Uterus (tissue), 4 donors: Measurements from ENCODE around the gene GNPTAB. TPM values are rescaled to one million over a fixed set of nuclear protein-coding genes. Genes with fewer than 3 reads are reported as not detected.
A peak's percentile ranks its signal among the peaks of the same experiment; 100 is the strongest.

Experiments
- DNase-seq, 2 donors: peaks; one replicate each; pipeline ENCODE4 v3.0.0-alpha.2; 2019 to 2020
- H3K27ac ChIP-seq, 2 donors: fragments of 200-600 bp; sonication (generic); 1 replicate in 1 of 2; 2 replicates in 1 of 2; pipeline ENCODE4 v1.5.1; 2016 to 2018
- H3K27me3 ChIP-seq, 2 donors: fragments of 200-600 bp; sonication (generic); one replicate each; pipeline ENCODE4 v1.5.1; 2018 to 2019; ENCODE audit warnings: control low read depth in 1 of 2
- H3K36me3 ChIP-seq, 2 donors: fragments of 200-600 bp; sonication (generic); one replicate each; pipeline ENCODE4 v1.5.1; 2019; ENCODE audit warnings: control low read depth in 1 of 2
- H3K4me1 ChIP-seq, 2 donors: fragments of 200-600 bp; sonication (generic); one replicate each; pipeline ENCODE4 v1.5.1; 2018 to 2019; ENCODE audit warnings: control low read depth in 1 of 2
- H3K4me3 ChIP-seq, 2 donors: fragments of 200-600 bp; sonication (generic); 1 replicate in 1 of 2; 2 replicates in 1 of 2; pipeline ENCODE4 v1.5.1; 2018 to 2019; ENCODE audit warnings: mild to moderate bottlenecking in 1 of 2
- H3K9me3 ChIP-seq, 2 donors: fragments of 200-600 bp; sonication (generic); one replicate each; pipeline ENCODE4 v1.5.1; 2019; ENCODE audit warnings: control low read depth in 1 of 2
- POLR2A ChIP-seq, 2 donors: fragments of 450-650 bp; IDR thresholded peaks; one replicate each; pipeline ENCODE4 v1.6.1; 2016; ENCODE audit warnings: antibody characterized with exemption in 2 of 2, mild to moderate bottlenecking in 1 of 2, moderate library complexity in 1 of 2
- intact Hi-C: fragments of 100-400 bp; cut with DNase I; formaldehyde crosslinking; loops from one replicate; pipeline ENCODE4 v1.15.1; 2023; ENCODE audit warnings: low total_unique reads
- small RNA-seq: library from RNA; depleted of rRNA; stranded (forward); fragments of <200 nt; gene quantifications from one replicate; pipeline ENCODE3, GENCODE V24; 2016
- total RNA-seq, 4 donors: library from RNA; depleted of rRNA in 3 of 4; stranded (reverse); fragments of >200 nt in 3 of 4; gene quantifications; one replicate each; pipeline versions ENCODE4 v1.1.0 to v1.2.4, GENCODE V29; 2014 to 2023
- TF ChIP-seq, protein P1 (sequence below), 4 experiments: fragments of 200-600 bp in 2 of 4; fragments of 450-650 bp in 2 of 4; sonication (generic) in 2 of 4; IDR thresholded peaks; one replicate each; pipeline ENCODE4 v1.5.1; 2016 to 2019; ENCODE audit warnings: antibody characterized with exemption in 4 of 4, mild to moderate bottlenecking in 2 of 4, moderate library complexity in 1 of 4
- donor health status: DM: yes; HTN: yes; CAD: no.

Gene GNPTAB
- total RNA-seq, 4 donors from 2014 or later: 3.8 to 38.7 (median 26.1) TPM

DNA sequence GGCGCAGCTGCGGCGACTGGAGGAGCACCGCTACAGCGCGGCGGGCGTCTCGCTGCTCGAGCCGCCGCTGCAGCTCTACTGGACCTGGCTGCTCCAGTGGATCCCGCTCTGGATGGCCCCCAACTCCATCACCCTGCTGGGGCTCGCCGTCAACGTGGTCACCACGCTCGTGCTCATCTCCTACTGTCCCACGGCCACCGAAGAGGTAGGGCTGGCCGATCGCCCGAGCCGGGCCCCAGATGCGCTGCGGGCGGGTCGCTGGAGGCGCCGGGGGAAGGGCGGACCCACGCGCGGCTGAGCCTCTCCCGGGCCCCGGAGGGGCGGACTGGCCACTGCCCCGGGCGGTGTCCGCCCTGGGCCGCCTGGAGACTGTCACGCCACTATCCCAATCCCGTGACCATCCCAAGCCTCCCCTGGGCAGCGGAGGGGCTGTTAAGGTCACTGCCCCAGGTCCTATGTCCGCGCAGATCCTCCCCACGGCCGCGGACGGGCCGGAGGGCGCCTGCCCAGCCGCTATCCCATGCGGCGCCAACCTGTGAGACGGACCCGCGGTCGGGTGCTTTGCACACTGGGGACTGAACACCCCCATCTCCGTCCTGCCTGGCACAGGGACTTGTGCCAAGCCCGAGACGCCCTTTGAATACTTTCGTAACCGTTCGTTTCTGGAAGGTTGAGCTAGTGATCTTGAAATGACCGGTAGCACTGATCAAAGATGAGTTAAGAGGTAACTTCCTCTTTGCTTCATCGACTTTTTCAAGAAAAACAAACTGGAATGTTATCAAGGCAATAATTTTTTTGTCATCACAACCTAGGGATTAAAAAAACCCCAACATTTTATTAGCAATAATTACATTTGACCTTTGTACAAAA is 132.6 kb downstream of the GNPTAB start:
- TF ChIP-seq, protein P1, sequence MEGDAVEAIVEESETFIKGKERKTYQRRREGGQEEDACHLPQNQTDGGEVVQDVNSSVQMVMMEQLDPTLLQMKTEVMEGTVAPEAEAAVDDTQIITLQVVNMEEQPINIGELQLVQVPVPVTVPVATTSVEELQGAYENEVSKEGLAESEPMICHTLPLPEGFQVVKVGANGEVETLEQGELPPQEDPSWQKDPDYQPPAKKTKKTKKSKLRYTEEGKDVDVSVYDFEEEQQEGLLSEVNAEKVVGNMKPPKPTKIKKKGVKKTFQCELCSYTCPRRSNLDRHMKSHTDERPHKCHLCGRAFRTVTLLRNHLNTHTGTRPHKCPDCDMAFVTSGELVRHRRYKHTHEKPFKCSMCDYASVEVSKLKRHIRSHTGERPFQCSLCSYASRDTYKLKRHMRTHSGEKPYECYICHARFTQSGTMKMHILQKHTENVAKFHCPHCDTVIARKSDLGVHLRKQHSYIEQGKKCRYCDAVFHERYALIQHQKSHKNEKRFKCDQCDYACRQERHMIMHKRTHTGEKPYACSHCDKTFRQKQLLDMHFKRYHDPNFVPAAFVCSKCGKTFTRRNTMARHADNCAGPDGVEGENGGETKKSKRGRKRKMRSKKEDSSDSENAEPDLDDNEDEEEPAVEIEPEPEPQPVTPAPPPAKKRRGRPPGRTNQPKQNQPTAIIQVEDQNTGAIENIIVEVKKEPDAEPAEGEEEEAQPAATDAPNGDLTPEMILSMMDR (IDR thresholded peaks at IDR 0.05): no peak
- peak in 1 of 2 donors; percentile 23 for TF ChIP-seq POLR2A (IDR thresholded peaks at IDR 0.05)
- Histone ChIP-seq H3K9me3 (no peaks in the 10 kb centered on the region), H3K4me3 (peak overlapping the region; percentile 82 to 97), H3K27me3 (no peaks in the 10 kb centered on the region), H3K4me1 (no peaks in the 10 kb centered on the region), H3K27ac (peak overlapping the region; percentile 91), H3K36me3 (no peaks in the 10 kb centered on the region)
- DNase-seq: peak; percentile 46 to 59
- intact Hi-C loops: no loop called here

DNA sequence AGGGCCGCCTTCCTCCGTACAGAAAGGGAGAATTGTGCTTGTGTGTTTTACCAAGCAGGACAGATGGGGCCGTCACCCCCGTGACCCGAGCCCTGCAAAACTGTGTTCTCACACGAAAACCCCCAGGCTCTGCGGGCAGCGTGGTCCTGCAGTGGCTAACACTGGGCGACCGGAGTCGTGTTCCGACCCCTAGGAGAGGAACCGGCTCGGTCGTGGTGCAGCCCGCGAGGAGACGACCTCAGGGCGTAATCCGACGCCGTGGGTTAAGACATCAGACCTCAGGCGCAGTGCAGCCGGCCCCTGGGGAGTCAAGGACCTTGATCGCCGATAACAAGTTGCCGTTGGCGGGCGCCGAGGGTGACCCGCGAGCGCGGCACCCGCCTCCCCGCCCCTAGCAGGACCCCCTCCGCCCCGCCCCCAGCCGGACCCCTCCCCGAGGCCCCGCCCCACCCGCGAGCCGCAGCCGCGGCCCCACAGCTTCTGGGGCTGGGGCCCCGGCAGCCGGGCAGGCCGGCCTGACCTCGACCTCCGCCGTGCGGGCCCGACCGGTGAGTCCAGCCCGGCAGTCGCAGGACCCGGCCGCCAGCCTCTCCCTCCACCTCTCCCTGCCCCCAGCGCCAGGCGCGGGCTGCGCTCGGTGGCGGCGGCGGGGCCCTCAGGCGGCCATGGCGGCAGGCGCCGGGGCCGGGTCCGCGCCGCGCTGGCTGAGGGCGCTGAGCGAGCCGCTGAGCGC is 133.4 kb downstream of the GNPTAB start, which contains the start of gene CHPT1:
TSS of gene CHPT1 (plus strand) at position 444 of the 733 bp plus-strand sequence. CDS start at position 666, 222 bp downstream.
- Histone ChIP-seq H3K9me3 (no peaks in the 10 kb centered on the region), H3K27ac (peak within 1 kb of the TSS; percentile 91), H3K4me1 (no peaks in the 10 kb centered on the region), H3K4me3 (peak within 1 kb of the TSS; percentile 82 to 97), H3K27me3 (no peaks in the 10 kb centered on the region), H3K36me3 (no peaks in the 10 kb centered on the region)
- TF ChIP-seq, protein P1 (IDR thresholded peaks at IDR 0.05): no peak
- TF ChIP-seq POLR2A (IDR thresholded peaks at IDR 0.05): peak in 1 of 2 donors; percentile 58
- DNase-seq: peak; percentile 50 to 59
- intact Hi-C loops: no loop called here

DNA sequence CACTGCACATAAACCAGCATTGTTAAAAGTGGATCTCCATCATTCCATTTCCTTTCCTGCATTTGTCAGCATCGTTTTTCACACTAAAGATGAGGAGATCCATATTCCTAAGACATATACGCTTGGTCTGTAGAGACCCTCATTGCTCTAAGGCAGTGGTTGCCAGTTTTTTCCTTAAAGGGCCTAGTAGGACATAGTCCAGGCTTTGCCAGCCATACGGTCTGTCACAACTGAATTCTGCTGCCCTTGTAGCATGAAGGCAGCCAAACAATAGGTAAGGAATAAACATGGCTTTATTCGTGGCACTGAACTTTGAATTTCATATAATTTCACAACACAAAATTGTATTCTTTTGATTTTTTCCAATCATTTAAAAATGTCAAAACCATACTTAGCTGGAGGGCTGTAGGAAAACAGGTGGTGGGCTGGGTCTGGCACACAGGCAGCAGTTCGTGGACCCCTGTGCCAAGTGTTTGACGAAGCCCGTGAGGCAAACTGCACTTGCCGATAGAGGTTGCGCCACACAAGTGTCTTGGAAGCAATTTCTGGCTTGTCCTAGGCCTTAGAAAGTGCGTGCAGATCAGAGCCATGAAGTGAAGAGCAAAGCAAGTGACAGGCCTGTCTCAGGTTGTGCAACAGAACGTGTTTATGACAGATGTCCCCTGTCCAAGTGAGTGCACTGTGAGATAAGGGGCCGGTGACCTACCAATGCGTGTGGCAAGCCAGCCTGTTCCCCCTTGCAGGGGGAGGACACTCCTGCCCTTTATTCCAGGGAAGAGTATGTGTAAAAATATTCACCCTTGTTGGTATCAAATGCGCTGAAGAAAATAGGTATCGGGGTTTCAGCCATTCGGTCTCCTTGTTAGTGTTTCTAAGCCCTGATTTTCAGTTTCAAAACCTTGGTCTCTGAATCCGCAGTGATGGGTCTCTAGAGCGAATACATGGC is 134.2 kb downstream of the GNPTAB start:
- intact Hi-C loops: no loop called here
- H3K27ac ChIP-seq: peak overlapping the region; percentile 91
- TF ChIP-seq, protein P1 (IDR thresholded peaks at IDR 0.05): no peak
- TF ChIP-seq POLR2A (IDR thresholded peaks at IDR 0.05): no peak
- H3K4me1 ChIP-seq: no peaks in the 10 kb centered on the region
- H3K27me3 ChIP-seq: no peaks in the 10 kb centered on the region
- peak; percentile 24 to 33 for DNase-seq
- H3K4me3 ChIP-seq: peak overlapping the region; percentile 82 to 97
- no peaks in the 10 kb centered on the region for H3K36me3 ChIP-seq
- H3K9me3 ChIP-seq: no peaks in the 10 kb centered on the region

DNA sequence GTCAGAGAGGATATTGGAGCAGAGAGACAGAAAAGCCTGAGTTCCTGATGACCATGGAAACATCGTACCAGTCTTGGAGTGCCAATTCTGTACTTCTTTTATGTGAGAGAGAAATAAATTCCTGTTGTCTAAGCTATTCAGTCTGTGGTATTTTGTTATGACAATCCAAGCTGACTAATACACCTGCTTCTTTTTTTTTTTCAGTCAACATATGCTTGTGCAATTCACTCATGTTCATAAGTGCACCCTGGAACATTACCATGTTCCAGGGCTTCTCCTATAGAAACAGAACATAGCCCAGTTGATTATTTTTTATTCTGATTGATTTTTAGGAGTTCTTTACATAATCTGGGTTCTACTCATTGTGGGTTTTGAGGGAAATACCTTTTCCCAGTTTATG is 135.1 kb downstream of the GNPTAB start:
- H3K4me1 ChIP-seq: no peaks in the 10 kb centered on the region
- no peak overlapping the region for H3K27ac ChIP-seq
- no peaks in the 10 kb centered on the region for H3K36me3 ChIP-seq
- intact Hi-C loops: no loop called here
- no peaks in the 10 kb centered on the region for H3K27me3 ChIP-seq
- DNase-seq: no peak
- no peaks in the 10 kb centered on the region for H3K9me3 ChIP-seq
- TF ChIP-seq, protein P1 (IDR thresholded peaks at IDR 0.05): no peak
- no peak for TF ChIP-seq POLR2A (IDR thresholded peaks at IDR 0.05)
- H3K4me3 ChIP-seq: no peak overlapping the region

Small RNA genes lying within 50 kb of the gene (small RNA-seq; reads per million reads assigned to genes)
- gene RNA5SP368 (not detected), gene RNA5SP369 (not detected), gene RNU6-101P (not detected), gene RNU6-1183P (not detected), gene RNU6-172P (not detected), gene RNY1P16 (not detected)

Other genes with a start within 250 kb of the GNPTAB start
- gene MYBPC1, start 236.0 kb downstream of the GNPTAB start, total RNA-seq: under 1 TPM in 2 of 4 donors, not detected in 2; 0.14 to 0.73 TPM
- 100 to 1,000 TPM in 1 of 4 donors, 10 to 100 TPM in 3; 22.5 to 105 (median 51.1) TPM for gene CHPT1, start 133.3 kb downstream of the GNPTAB start, total RNA-seq
- gene SYCP3, start 91.5 kb downstream of the GNPTAB start, total RNA-seq: under 1 TPM in 1 of 4 donors, not detected in 3; 0.14 TPM
- 10 to 100 TPM in 2 of 4 donors, 1 to 10 TPM in 2; 2.0 to 25.4 (median 9.9) TPM for gene DRAM1, start 46.6 kb upstream of the GNPTAB start, total RNA-seq
- 10 to 100 TPM; 36.5 to 59.9 (median 49.3) TPM for gene WASHC3, start 231.0 kb upstream of the GNPTAB start, total RNA-seq